ENCODE measurements around the gene ANAPC2. TPM values are rescaled to one million over a fixed set of nuclear protein-coding genes. Genes with fewer than 3 reads are reported as not detected.

Gene ANAPC2
- total RNA-seq, 1 donor from 2014 or later, result 58.5 TPM

DNA sequence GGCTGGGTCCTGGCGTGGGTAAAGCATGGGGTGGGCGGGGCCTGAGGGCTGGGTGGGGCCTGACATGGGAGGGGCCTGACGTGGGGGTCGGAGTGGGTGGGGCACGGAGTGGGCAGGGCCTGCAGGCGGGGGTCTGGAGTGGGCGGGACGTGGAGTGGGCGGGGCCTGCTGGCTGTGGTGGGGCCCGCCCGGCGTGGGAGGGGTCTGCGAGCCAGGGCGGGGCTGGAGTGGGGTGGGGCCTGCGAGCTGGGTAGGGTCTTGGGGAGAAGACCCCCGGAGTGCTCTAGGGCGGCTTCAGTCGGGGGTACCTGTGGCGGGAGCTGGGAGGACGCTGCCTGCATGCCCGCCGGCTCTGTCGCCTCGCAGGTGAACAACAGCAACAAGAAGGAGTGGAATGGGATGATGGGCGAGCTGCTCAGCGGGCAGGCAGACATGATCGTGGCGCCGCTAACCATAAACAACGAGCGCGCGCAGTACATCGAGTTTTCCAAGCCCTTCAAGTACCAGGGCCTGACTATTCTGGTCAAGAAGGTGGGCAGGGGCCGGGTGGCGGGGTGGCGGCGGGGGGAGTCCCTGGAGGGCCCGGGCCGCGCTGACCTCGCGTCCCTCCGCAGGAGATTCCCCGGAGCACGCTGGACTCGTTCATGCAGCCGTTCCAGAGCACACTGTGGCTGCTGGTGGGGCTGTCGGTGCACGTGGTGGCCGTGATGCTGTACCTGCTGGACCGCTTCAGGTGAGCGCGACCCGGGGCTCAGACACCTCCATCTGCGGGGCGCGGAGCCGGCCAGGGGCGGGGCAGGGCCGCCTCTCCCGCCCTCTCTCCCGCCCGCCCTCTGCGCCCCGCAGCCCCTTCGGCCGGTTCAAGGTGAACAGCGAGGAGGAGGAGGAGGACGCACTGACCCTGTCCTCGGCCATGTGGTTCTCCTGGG lies 26.5 kb downstream of the ANAPC2 start:
- Mint-ChIP-seq H3K36me3 (ENCODE audit: low read depth) (no peaks in the 10 kb centered on the region), H3K27me3 (ENCODE audit: low read depth) (peaks cover 38% of the 10 kb centered on the region), H3K9me3 (no peaks in the 10 kb centered on the region), H3K27ac (no peak overlapping the region), H3K4me1 (ENCODE audit: low read depth) (no peaks in the 10 kb centered on the region), H3K4me3 (ENCODE audit: low read depth) (no peak overlapping the region)
- intact Hi-C loops (cut with micrococcal nuclease), result no loop called here
- DNase-seq (ENCODE audit: low spot score), result no peak

DNA sequence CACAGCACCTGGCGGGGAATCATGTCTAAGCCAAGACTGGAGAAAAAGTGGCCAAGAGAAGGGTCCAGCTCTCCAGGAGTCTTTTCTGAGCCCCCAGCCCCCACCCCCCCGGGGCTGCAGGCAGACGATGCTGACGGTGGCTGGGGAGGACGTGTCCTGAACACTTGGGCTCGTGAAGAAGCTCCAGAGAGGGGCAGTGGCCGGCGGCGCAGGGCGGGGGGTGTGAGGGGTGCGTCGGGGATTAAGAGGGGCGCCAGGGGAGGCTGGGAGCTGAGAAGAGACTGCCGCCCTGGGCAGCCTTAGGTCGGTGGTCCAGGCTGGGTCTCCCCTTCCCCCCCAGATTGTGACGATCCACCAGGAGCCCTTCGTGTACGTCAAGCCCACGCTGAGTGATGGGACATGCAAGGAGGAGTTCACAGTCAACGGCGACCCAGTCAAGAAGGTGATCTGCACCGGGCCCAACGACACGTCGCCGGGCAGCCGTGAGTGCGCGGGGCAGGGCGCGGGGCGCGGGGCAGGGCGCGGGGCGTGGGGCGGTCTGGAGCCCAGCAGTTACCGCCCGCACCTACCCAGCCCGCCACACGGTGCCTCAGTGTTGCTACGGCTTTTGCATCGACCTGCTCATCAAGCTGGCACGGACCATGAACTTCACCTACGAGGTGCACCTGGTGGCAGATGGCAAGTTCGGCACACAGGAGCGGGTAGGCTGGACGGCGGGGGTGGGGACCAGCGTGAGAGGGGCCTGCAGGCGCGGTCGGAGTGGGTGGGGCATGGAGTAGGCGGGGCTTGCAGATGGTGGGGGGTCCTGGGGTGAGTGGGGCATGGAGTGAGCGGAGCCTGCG lies 27.4 kb downstream of the ANAPC2 start:
- no peak for DNase-seq (ENCODE audit: low spot score)
- Mint-ChIP-seq H3K4me3 (ENCODE audit: low read depth) (no peak overlapping the region), H3K27ac (no peak overlapping the region), H3K27me3 (ENCODE audit: low read depth) (peaks cover 35% of the 10 kb centered on the region), H3K36me3 (ENCODE audit: low read depth) (no peaks in the 10 kb centered on the region), H3K9me3 (no peaks in the 10 kb centered on the region), H3K4me1 (ENCODE audit: low read depth) (no peaks in the 10 kb centered on the region)
- intact Hi-C loops (cut with micrococcal nuclease), result no loop called here

DNA sequence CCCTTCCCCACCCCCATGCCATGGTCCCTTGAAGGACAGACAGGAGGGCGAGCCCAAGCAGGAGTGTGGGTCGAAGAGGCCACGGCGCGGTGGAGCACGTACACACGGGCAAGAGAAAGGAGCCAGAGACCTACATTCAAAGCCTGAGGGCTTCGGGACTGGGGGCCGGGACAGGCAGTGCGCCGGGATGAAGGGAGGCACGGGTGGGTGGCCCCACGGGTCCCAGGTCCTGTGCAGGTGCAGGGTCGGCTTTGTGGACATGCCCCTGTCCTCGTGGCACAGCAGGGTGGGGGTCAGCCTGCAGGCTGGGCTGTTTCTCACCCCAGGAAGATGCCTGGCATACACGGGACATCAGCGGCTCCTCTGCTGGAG lies 28.3 kb downstream of the ANAPC2 start:
- H3K9me3 Mint-ChIP-seq, result no peaks in the 10 kb centered on the region
- H3K27me3 Mint-ChIP-seq (ENCODE audit: low read depth), result peaks cover 40% of the 10 kb centered on the region
- H3K36me3 Mint-ChIP-seq (ENCODE audit: low read depth), result no peaks in the 10 kb centered on the region
- no peak overlapping the region for H3K4me3 Mint-ChIP-seq (ENCODE audit: low read depth)
- intact Hi-C loops (cut with micrococcal nuclease), result no loop called here
- no peak overlapping the region for H3K27ac Mint-ChIP-seq
- no peaks in the 10 kb centered on the region for H3K4me1 Mint-ChIP-seq (ENCODE audit: low read depth)
- no peak for DNase-seq (ENCODE audit: low spot score)

DNA sequence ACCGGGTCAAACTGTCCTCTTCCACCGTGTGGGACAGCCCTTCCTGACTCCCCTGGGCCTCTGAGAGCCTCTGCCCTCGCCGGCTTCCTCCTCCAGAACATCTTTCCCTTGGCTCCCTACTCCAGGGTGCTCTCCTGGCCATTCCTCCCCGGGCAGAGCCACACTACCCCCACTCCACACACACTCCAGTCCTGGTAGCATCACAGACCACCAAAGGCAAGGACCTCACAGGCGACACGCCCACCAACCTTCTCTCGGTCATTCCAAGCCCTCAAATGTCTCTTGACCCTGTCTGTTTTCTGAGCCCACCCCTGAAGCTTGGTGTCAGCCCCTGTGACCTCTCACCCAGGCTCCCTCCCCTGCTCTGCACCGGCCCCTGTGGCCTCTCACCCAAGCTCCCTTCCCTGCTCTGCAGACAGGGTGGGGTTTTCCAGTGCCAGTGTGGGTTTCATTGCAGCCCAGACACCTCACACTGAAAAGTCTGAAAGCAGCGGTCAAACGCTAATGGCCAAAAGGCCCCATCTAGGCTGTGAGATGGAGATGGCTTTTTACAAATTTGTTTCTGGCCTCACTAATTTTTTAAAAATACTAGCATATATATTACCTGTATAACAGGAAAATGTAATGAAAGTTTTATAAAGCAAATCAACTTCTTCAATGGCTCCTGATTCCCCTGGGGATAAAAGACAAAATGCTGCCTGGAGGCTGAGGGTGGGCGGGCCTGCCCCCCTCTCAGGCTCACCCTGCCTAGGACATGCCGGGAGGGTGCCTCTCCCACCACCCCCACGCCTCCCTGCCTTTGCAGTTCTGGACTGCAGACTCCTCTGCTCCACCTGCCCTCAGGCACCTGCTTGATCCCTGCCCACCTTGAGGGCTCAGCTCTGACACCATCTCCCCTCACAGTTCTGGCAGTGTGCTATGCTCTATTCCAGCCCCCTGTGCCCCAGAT lies 29.0 kb downstream of the ANAPC2 start:
- no peak overlapping the region for H3K27ac Mint-ChIP-seq
- H3K36me3 Mint-ChIP-seq (ENCODE audit: low read depth), result no peaks in the 10 kb centered on the region
- no peaks in the 10 kb centered on the region for H3K9me3 Mint-ChIP-seq
- no peaks in the 10 kb centered on the region for H3K4me1 Mint-ChIP-seq (ENCODE audit: low read depth)
- H3K27me3 Mint-ChIP-seq (ENCODE audit: low read depth), result peaks cover 42% of the 10 kb centered on the region
- no peak overlapping the region for H3K4me3 Mint-ChIP-seq (ENCODE audit: low read depth)
- DNase-seq (ENCODE audit: low spot score), result no peak
- intact Hi-C loops (cut with micrococcal nuclease), result loop anchor here (5.0 kb wide), 1 partner anchor 112 kb away; the partner anchor contains the start of gene NPDC1

DNA sequence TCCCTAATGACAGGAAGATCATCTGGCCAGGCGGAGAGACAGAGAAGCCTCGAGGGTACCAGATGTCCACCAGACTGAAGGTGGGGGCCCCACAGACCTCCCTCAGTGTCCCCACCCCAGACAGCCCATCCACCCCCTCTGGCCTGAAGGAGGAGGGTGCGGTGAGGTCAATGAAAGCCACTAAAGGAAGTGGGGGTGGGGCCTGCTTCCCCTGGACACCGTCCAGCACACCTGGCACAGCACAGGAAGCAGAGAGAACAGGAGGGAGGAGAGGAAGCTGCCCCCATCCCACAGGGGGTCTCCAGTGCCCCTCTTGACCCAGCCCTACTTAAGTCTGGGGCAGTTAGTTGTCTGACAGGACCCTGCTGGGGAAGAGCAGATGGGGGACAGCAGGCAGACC lies 29.7 kb downstream of the ANAPC2 start:
- DNase-seq (ENCODE audit: low spot score), result no peak
- Mint-ChIP-seq H3K9me3 (no peaks in the 10 kb centered on the region), H3K27me3 (ENCODE audit: low read depth) (peaks cover 39% of the 10 kb centered on the region), H3K27ac (no peak overlapping the region), H3K4me1 (ENCODE audit: low read depth) (no peaks in the 10 kb centered on the region), H3K36me3 (ENCODE audit: low read depth) (no peaks in the 10 kb centered on the region), H3K4me3 (ENCODE audit: low read depth) (no peak overlapping the region)
- intact Hi-C loops (cut with micrococcal nuclease), result loop anchor here (5.0 kb wide), 1 partner anchor 111 kb away; the partner anchor contains the start of gene NPDC1

DNA sequence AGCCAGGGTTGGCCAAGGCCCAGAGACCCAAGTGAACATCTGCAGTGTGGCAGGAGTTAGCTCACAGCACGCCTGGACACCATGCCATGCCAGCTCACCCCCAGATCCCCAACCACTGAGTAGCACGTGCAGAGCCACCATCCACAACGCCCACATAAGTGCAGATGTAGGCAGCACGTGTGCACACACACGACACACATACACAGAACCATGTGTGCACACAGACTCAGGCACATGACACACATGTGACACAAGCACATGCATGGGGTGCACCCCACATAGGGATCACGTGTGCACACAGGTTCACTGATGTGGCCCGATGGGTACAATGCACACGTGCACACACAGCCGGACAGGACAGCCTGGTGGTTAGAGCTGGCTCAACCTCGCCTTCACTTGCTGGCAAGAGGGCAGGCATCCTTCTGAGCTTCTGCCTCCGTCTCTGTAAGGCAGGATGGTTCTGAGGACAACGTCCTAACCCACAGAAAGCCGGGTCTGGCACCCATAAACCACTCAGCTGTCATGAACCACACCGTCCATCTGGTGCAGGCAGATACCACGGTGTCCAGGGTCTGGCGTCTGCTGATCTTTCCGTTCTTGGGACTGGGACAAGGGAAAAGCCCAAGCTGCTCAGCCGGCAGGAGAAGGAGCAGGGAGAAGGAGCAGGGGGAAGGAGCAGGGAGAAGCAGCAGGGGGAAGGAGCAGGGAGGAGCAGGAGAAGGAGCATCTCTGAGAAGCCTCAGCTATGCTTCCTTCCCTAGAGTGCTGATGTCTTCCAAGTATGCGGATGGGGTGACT lies 30.5 kb downstream of the ANAPC2 start:
- Mint-ChIP-seq H3K4me1 (ENCODE audit: low read depth) (no peaks in the 10 kb centered on the region), H3K9me3 (no peaks in the 10 kb centered on the region), H3K36me3 (ENCODE audit: low read depth) (no peaks in the 10 kb centered on the region), H3K27me3 (ENCODE audit: low read depth) (peaks cover 36% of the 10 kb centered on the region), H3K27ac (no peak overlapping the region), H3K4me3 (ENCODE audit: low read depth) (no peak overlapping the region)
- no peak for DNase-seq (ENCODE audit: low spot score)
- intact Hi-C loops (cut with micrococcal nuclease), result loop anchor here (5.0 kb wide), 1 partner anchor 111 kb away; the partner anchor contains the start of gene NPDC1

DNA sequence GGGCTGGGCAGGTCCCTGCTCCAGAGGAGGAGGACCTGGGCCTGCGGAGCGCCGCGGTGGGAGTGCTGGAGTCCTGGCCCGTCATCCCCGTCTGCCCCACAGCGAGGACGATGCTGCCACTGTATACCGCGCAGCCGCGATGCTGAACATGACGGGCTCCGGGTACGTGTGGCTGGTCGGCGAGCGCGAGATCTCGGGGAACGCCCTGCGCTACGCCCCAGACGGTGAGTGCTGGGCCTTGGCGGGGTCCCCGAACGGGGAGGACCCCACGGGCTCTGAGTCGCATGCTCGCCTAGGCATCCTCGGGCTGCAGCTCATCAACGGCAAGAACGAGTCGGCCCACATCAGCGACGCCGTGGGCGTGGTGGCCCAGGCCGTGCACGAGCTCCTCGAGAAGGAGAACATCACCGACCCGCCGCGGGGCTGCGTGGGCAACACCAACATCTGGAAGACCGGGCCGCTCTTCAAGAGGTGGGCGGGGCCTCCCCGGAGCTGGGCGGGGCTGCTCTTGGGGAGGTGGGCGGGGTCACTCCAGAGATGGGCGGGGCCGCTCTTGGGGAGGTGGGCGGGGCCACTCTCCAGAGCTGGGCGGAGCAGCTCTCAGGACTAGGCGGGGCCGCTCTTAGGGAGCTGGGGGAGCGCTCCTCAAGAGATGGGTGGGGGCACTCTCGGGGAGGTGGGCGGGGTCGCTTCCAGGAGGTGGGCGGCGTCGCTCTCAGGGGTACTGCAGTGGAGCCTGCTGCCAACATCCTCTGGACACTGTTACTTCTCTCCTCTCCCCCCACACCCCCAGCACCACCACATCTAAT lies 31.6 kb downstream of the ANAPC2 start:
- Mint-ChIP-seq H3K27ac (no peak overlapping the region), H3K4me1 (ENCODE audit: low read depth) (no peaks in the 10 kb centered on the region), H3K4me3 (ENCODE audit: low read depth) (peak overlapping the region; percentile 54), H3K9me3 (no peaks in the 10 kb centered on the region), H3K36me3 (ENCODE audit: low read depth) (no peaks in the 10 kb centered on the region), H3K27me3 (ENCODE audit: low read depth) (peaks cover 34% of the 10 kb centered on the region)
- peak; percentile 43 for DNase-seq (ENCODE audit: low spot score)
- intact Hi-C loops (cut with micrococcal nuclease), result loop anchor here (5.0 kb wide), 1 partner anchor 109 kb away; the partner anchor contains the start of gene NPDC1

DNA sequence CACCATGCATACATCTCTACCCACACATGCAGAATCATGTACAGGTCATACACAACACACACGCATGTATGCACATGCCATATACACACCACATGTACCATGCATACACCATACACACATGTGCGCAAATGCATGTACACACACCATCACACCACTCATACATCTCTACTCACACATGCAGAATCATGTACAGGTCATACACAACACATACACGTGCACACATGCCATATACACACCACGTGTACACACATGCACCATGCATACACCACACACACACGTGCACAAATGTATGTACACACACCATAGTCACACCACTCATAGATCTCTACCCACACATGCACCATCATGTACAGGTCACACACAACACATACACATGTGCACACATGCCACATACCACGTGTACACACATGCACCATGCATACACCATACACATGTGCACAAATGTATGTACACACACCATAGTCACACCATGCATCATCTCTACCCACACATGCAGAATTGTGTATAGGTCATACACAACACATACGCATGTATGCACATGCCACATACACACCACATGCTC lies 35.4 kb downstream of the ANAPC2 start:
- peaks cover 16% of the 10 kb centered on the region for H3K27me3 Mint-ChIP-seq (ENCODE audit: low read depth)

DNA sequence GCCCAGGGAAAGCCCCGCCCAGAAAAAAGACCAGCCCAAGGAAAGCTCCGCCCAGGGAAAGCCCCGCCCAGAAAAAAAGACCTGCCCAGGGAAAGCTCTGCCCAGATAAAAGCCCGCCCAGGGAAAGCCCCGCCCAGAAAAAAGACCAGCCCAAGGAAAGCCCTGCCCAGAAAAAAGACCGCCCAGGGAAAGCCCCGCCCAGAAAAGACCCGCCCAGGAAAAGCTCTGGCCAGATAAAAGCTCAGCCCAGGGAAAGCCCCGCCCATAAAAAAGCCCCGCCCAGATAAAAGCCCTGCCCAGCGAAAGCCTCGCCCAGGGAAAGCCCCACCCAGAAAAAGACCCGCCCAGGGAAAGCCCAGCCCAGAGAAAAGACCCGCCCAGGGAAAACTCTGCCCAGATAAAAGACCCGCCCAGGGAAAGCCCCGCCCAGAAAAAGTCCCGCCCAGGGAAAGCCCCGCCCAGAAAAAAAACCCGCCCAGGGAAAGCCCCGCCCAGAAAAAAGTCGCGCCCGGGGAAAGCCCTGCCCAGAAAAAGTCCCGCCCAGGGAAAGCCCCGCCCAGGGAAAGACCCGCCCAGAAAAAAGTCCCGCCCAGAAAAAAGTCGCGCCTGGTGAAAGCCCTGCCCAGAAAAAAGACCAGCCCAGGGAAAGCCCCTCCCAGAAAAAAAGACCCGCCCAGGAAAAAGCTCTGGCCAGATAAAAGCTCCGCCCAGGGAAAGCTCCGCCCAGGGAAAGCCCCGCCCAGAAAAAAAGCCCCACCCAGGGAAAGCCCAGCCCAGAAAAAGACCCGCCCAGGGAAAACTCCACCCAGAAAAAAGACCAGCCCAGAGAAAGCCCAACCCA lies 37.5 kb downstream of the ANAPC2 start:
- peak overlapping the region; percentile 30 for H3K27ac Mint-ChIP-seq
- peak; percentile 52 for DNase-seq (ENCODE audit: low spot score)
- no peaks in the 10 kb centered on the region for H3K36me3 Mint-ChIP-seq (ENCODE audit: low read depth)
- H3K9me3 Mint-ChIP-seq, result no peaks in the 10 kb centered on the region
- peaks cover 4% of the 10 kb centered on the region for H3K4me1 Mint-ChIP-seq (ENCODE audit: low read depth)
- intact Hi-C loops (cut with micrococcal nuclease), result no loop called here
- H3K4me3 Mint-ChIP-seq (ENCODE audit: low read depth), result no peak overlapping the region
- peaks cover 8% of the 10 kb centered on the region for H3K27me3 Mint-ChIP-seq (ENCODE audit: low read depth)

More for the DNA sequence above, 35.4 kb downstream of the ANAPC2 start:
- intact Hi-C loops (cut with micrococcal nuclease), result no loop called here
- H3K4me3 Mint-ChIP-seq (ENCODE audit: low read depth), result no peak overlapping the region
- H3K4me1 Mint-ChIP-seq (ENCODE audit: low read depth), result peaks cover 4% of the 10 kb centered on the region
- H3K36me3 Mint-ChIP-seq (ENCODE audit: low read depth), result no peaks in the 10 kb centered on the region
- H3K27ac Mint-ChIP-seq, result no peak overlapping the region
- no peak for DNase-seq (ENCODE audit: low spot score)
- no peaks in the 10 kb centered on the region for H3K9me3 Mint-ChIP-seq

DNA sequence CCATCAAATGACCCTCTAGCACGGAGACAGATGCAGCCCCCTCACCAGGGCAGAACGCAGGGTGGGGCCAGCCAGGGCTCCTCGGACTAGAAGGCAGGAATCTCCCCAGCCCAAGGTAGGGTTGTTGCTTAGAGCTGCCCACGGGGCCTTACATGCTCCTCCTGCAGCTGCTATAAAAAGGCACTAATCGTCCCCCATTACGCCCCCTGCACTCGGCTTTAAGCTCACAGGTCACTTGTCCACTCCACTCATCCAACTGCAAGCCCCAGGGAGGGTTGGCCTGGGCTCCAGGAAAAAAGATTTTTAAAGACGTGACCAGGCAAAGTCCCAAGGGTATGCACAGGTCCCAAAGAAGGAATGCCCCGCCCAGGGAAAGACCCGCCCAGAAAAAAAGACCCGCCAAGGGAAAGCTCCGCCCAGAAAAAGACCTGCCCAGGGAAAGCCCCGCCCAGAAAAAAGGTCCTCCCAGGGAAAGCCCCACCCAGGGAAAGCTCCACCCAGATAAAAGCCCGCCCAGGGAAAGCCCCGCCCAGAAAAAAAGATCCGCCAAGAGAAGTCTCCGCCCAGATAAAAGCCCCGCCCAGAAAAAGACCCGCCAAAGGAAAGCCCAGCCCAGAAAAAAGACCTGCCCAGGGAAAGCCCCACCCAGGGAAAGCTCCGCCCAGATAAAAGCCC lies 38.3 kb downstream of the ANAPC2 start:
- DNase-seq (ENCODE audit: low spot score), result no peak
- Mint-ChIP-seq H3K27me3 (ENCODE audit: low read depth) (peaks cover 4% of the 10 kb centered on the region), H3K4me1 (ENCODE audit: low read depth) (peaks cover 4% of the 10 kb centered on the region), H3K27ac (no peak overlapping the region), H3K36me3 (ENCODE audit: low read depth) (no peaks in the 10 kb centered on the region), H3K9me3 (no peaks in the 10 kb centered on the region), H3K4me3 (ENCODE audit: low read depth) (no peak overlapping the region)
- intact Hi-C loops (cut with micrococcal nuclease), result no loop called here
